HEK293 (cell line): ENCODE measurements around the gene TBC1D13.

Experiments used
- CTCF ChIP-seq: fragments of 450-650 bp; formaldehyde crosslinking; IDR thresholded peaks from 2 replicates; pipeline ENCODE4 v1.5.1; 2016; ENCODE audit warnings: missing biosample characterization, missing genetic modification characterization
- MZF1 ChIP-seq: fragments of 450-650 bp; formaldehyde crosslinking; IDR thresholded peaks from 2 replicates; pipeline ENCODE4 v1.5.1; 2017; ENCODE audit warnings: missing biosample characterization, missing genetic modification characterization, borderline replicate concordance
- SP2 ChIP-seq: fragments of 450-650 bp; formaldehyde crosslinking; IDR thresholded peaks from 2 replicates; pipeline ENCODE4 v1.5.1; 2016; ENCODE audit warnings: missing biosample characterization, missing genetic modification characterization
- ZBTB21 ChIP-seq: fragments of 450-650 bp; formaldehyde crosslinking; IDR thresholded peaks from 2 replicates; pipeline ENCODE4 v1.5.1; 2017; ENCODE audit warnings: missing biosample characterization, missing genetic modification characterization
- ZFP69B ChIP-seq: fragments of 450-650 bp; formaldehyde crosslinking; IDR thresholded peaks from 2 replicates; pipeline ENCODE4 v1.5.1; 2016; ENCODE audit warnings: missing biosample characterization, missing genetic modification characterization
- ZNF670 ChIP-seq: fragments of 450-650 bp; formaldehyde crosslinking; IDR thresholded peaks from 2 replicates; pipeline ENCODE4 v1.5.1; 2016; ENCODE audit warnings: missing biosample characterization, missing genetic modification characterization, low read depth
- ZNF677 ChIP-seq: fragments of 450-650 bp; IDR thresholded peaks from 2 replicates; pipeline ENCODE4 v1.5.0; 2018; ENCODE audit warnings: missing biosample characterization, mild to moderate bottlenecking, missing genetic modification characterization, moderate library complexity

GRCh38 chr9:128808543-128808942 lies 21.5 kb downstream of the TBC1D13 start:
- TF ChIP-seq ZFP69B (tag by site-specific recombination): no peak
- no peak for TF ChIP-seq CTCF (tag by site-specific recombination)
- no peak for TF ChIP-seq ZNF677 (tag by site-specific recombination)
- TF ChIP-seq SP2: no peak
- no peak for TF ChIP-seq ZBTB21
- no peak for TF ChIP-seq MZF1 (tag by site-specific recombination)
- no peak for TF ChIP-seq ZNF670 (tag by site-specific recombination)
